OCI-LY7 (cell line): Measurements from ENCODE around the gene TMEM238. TPM values are rescaled to one million over a fixed set of nuclear protein-coding genes. Genes with fewer than 3 reads are reported as not detected.
A peak's percentile ranks its signal among the peaks of the same experiment; 100 is the strongest.

ENCODE experiments used
- BruUV-seq: library from RNA; stranded (reverse); fragments of 400-500 nt; replicated peaks from 2 replicates; lab custom pipeline; 2021; lab: Mats Ljungman, UMichigan
- CTCF ChIA-PET: fragments of 300-600 bp; sonication (Branson Sonifier 250); formaldehyde crosslinking; loops from one replicate; lab custom pipeline; 2022; ENCODE audit warnings: antibody characterized with exemption; ENCODE audit not compliant: unreplicated experiment; lab: Charles Lee
- POLR2A ChIA-PET: fragments of 300-600 bp; sonication (Branson Sonifier 250); formaldehyde crosslinking; loops from one replicate; lab custom pipeline; 2022; ENCODE audit warnings: antibody characterized with exemption; lab: Charles Lee
- DNase-seq: peaks from one replicate; pipeline ENCODE4 v3.0.0-alpha.2; 2015; ENCODE audit warnings: low spot score
- H2AFZ ChIP-seq: fragments of 200-600 bp; sonication (generic), shearing (Covaris generic); 2 replicates; pipeline ENCODE4 v1.6.1; 2014; ENCODE audit warnings: mild to moderate bottlenecking, antibody characterized with exemption, low read length, moderate library complexity
- H3K27ac ChIP-seq: fragments of 200-600 bp; sonication (generic); 2 replicates; pipeline ENCODE4 v1.5.1; 2014; ENCODE audit warnings: mixed run types, low read depth, mild to moderate bottlenecking, moderate library complexity, low read length, inconsistent platforms; ENCODE audit not compliant: poor library complexity, severe bottlenecking
- H3K36me3 ChIP-seq: fragments of 200-600 bp; sonication (generic); 2 replicates; pipeline ENCODE4 v1.6.1; 2014; ENCODE audit warnings: mild to moderate bottlenecking, antibody characterized with exemption, low read length, moderate library complexity, mixed read lengths; ENCODE audit not compliant: insufficient read depth
- H3K4me1 ChIP-seq: fragments of 200-600 bp; sonication (generic); 2 replicates; pipeline ENCODE4 v1.5.1; 2014; ENCODE audit warnings: mild to moderate bottlenecking, low read length; ENCODE audit not compliant: insufficient read depth, poor library complexity, severe bottlenecking
- H3K4me2 ChIP-seq: fragments of 200-600 bp; sonication (generic); 2 replicates; pipeline ENCODE4 v1.6.1; 2014; ENCODE audit warnings: mild to moderate bottlenecking, low read length
- H3K4me3 ChIP-seq: fragments of 200-600 bp; sonication (generic); 2 replicates; pipeline ENCODE4 v1.5.1; 2014; ENCODE audit warnings: mild to moderate bottlenecking, low read depth, low read length; ENCODE audit not compliant: poor library complexity, severe bottlenecking
- H3K79me2 ChIP-seq: fragments of 200-600 bp; sonication (generic); 2 replicates; pipeline ENCODE4 v1.6.1; 2016; ENCODE audit warnings: low read depth, mild to moderate bottlenecking, low read length, moderate library complexity, mixed read lengths; ENCODE audit not compliant: insufficient read depth
- H3K9me2 ChIP-seq: fragments of 200-600 bp; sonication (generic); 2 replicates; pipeline ENCODE4 v1.6.1; 2016; ENCODE audit warnings: mild to moderate bottlenecking, low read length, mixed read lengths; ENCODE audit not compliant: insufficient read depth
- H3K9me3 ChIP-seq: fragments of 200-600 bp; sonication (generic); 2 replicates; pipeline ENCODE4 v1.6.1; 2014; ENCODE audit warnings: mild to moderate bottlenecking, mixed run types, low read length, mixed read lengths
- H4K20me1 ChIP-seq: fragments of 200-600 bp; sonication (generic); 2 replicates; pipeline ENCODE4 v1.6.1; 2014; ENCODE audit warnings: mild to moderate bottlenecking, antibody characterized with exemption, low read length, moderate library complexity, mixed read lengths; ENCODE audit not compliant: insufficient read depth
- CTCF ChIP-seq: fragments of 200-600 bp; sonication (generic); conservative IDR thresholded peaks from 2 replicates; pipeline ENCODE4 v1.5.1; 2014; ENCODE audit warnings: mild to moderate bottlenecking, antibody characterized with exemption, low read length, moderate library complexity, mixed read lengths
- EZH2phosphoT487 ChIP-seq: fragments of 200-600 bp; sonication (generic); IDR thresholded peaks from 2 replicates; pipeline ENCODE4 v1.6.1; 2018; ENCODE audit warnings: low read depth, borderline replicate concordance, mild to moderate bottlenecking, mixed run types, antibody characterized with exemption, low read length, moderate library complexity, mixed read lengths
- intact Hi-C: fragments of 100-400 bp; cut with micrococcal nuclease; formaldehyde crosslinking; loops from one replicate; pipeline ENCODE4 v1.10.0; 2022; ENCODE audit not compliant: unreplicated experiment
- total RNA-seq, 2 experiments: library from RNA; depleted of rRNA in 1 of 2; stranded (reverse); fragments of >200 nt in 1 of 2; shearing (Covaris generic) in 1 of 2; gene quantifications; 2 replicates each; pipeline ENCODE4 v1.2.3, GENCODE V29; 2014 to 2022

The TMEM238 gene
- total RNA-seq, 2 experiments from 2014 or later = 2.7 to 6.5 TPM

GRCh38 chr19:55391191-55391670 is 7.1 kb upstream of the TMEM238 start:
- H3K4me3 ChIP-seq = no peak overlapping the region
- H3K9me2 ChIP-seq = no peaks in the 10 kb centered on the region
- H3K9me3 ChIP-seq = no peaks in the 10 kb centered on the region
- ChIA-PET POLR2A (interaction anchor here (0.7 to 0.9 kb wide), 2 partner anchors 11 to 233 kb away, joined by 3 read pairs; partner anchors contain the start of gene TNNI3), CTCF (no interaction called here)
- peaks cover 54% of the 10 kb centered on the region for H3K36me3 ChIP-seq
- DNase-seq = no peak
- no peak overlapping the region for H3K4me2 ChIP-seq
- H4K20me1 ChIP-seq = peaks cover 25% of the 10 kb centered on the region
- TF ChIP-seq EZH2phosphoT487 (no peak), CTCF (no peak)
- peaks cover 28% of the 10 kb centered on the region for H3K79me2 ChIP-seq
- BruUV-seq = no TSS peak
- intact Hi-C loops = no loop called here
- H3K4me1 ChIP-seq = peaks cover 31% of the 10 kb centered on the region
- H3K27ac ChIP-seq = no peak overlapping the region
- H2AFZ ChIP-seq = no peak overlapping the region

- DNase-seq = no peak
- Histone ChIP-seq H3K4me2 (peak overlapping the region; percentile 15; the same call in 1 of the 2 replicates), H4K20me1 (peaks cover 27% of the 10 kb centered on the region), H3K27ac (peak overlapping the region; percentile 35), H3K36me3 (peaks cover 58% of the 10 kb centered on the region), H2AFZ (no peak overlapping the region), H3K79me2 (peaks cover 32% of the 10 kb centered on the region), H3K9me3 (no peaks in the 10 kb centered on the region), H3K4me1 (peaks cover 31% of the 10 kb centered on the region), H3K4me3 (no peak overlapping the region), H3K9me2 (no peaks in the 10 kb centered on the region)
- TF ChIP-seq CTCF = no peak
- TF ChIP-seq EZH2phosphoT487 = no peak
- CTCF ChIA-PET = no interaction called here
- intact Hi-C loops = no loop called here
- POLR2A ChIA-PET = interaction anchor here (0.7 to 0.9 kb wide), 2 partner anchors 12 to 233 kb away, joined by 3 read pairs; partner anchors contain the start of gene TNNI3
- BruUV-seq = no TSS peak
These were observed 6.4 kb upstream of the TMEM238 start for GRCh38 chr19:55390461-55390880.
